BE2C (cell line): Measurements from ENCODE around the gene WDR91.

Experiments used
- DNase-seq: peaks from one replicate; pipeline ENCODE4 v3.0.0-alpha.2; 2020
- H3K27me3 ChIP-seq: fragments of 250-450 bp; sonication (Bioruptor Pico); 2 replicates; pipeline ENCODE4 v1.5.1; 2020; ENCODE audit warnings: mild to moderate bottlenecking
- H3K36me3 ChIP-seq: fragments of 250-450 bp; sonication (Bioruptor Pico); 2 replicates; pipeline ENCODE4 v1.5.1; 2020; ENCODE audit warnings: mild to moderate bottlenecking
- H3K4me1 ChIP-seq: fragments of 250-450 bp; sonication (Bioruptor Pico); 2 replicates; pipeline ENCODE4 v1.5.1; 2020
- H3K4me3 ChIP-seq: 2 replicates; pipeline ENCODE4 v1.5.1; 2011; ENCODE audit warnings: low read depth, low read length
- H3K9me3 ChIP-seq: fragments of 250-450 bp; sonication (Bioruptor Pico); 2 replicates; pipeline ENCODE4 v1.5.1; 2020
- TF ChIP-seq, protein P1 (sequence below): IDR thresholded peaks from 2 replicates; pipeline ENCODE4 v1.5.1; 2012; ENCODE audit warnings: mild to moderate bottlenecking, low read depth, low read length

WDR91 gene

GRCh38 chr7:135253851-135254771, 42.8 kb upstream of the WDR91 start:
- peak; percentile 25 for DNase-seq
- no peak overlapping the region for H3K4me3 ChIP-seq
- H3K9me3 ChIP-seq, result no peaks in the 10 kb centered on the region
- TF ChIP-seq, protein P1, sequence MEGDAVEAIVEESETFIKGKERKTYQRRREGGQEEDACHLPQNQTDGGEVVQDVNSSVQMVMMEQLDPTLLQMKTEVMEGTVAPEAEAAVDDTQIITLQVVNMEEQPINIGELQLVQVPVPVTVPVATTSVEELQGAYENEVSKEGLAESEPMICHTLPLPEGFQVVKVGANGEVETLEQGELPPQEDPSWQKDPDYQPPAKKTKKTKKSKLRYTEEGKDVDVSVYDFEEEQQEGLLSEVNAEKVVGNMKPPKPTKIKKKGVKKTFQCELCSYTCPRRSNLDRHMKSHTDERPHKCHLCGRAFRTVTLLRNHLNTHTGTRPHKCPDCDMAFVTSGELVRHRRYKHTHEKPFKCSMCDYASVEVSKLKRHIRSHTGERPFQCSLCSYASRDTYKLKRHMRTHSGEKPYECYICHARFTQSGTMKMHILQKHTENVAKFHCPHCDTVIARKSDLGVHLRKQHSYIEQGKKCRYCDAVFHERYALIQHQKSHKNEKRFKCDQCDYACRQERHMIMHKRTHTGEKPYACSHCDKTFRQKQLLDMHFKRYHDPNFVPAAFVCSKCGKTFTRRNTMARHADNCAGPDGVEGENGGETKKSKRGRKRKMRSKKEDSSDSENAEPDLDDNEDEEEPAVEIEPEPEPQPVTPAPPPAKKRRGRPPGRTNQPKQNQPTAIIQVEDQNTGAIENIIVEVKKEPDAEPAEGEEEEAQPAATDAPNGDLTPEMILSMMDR, result no peak
- H3K36me3 ChIP-seq, result no peaks in the 10 kb centered on the region
- peaks cover 5% of the 10 kb centered on the region; the same call in 1 of the 2 replicates for H3K4me1 ChIP-seq
- no peaks in the 10 kb centered on the region for H3K27me3 ChIP-seq

- no peak for DNase-seq
- H3K27me3 ChIP-seq, result no peaks in the 10 kb centered on the region
- no peaks in the 10 kb centered on the region for H3K9me3 ChIP-seq
- no peaks in the 10 kb centered on the region for H3K36me3 ChIP-seq
- TF ChIP-seq, protein P1, result no peak
- H3K4me1 ChIP-seq, result peaks cover 5% of the 10 kb centered on the region; the same call in 1 of the 2 replicates
- H3K4me3 ChIP-seq, result no peak overlapping the region
Measured at GRCh38 chr7:135251496-135252391, 40.4 kb upstream of the WDR91 start.

DNA sequence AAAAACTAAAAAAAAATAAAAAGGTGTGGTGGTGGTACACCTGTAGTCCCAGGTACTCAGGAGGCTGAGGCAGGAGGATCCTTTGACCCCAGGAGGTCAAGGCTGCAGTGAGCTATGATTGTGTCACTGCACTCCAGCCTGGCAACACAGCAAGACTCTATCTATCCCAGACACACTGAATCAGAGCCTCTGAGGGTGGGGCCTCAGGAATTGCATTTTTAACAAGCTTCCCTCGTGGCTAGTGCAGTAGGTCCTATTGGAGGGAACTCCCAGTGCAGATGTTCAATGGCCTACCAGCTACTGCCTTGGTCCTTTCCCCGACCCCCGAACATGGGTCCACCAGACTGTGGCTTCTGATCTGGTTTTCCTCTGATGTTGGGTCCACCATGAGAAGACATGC, 37.2 kb upstream of the WDR91 start:
- DNase-seq, result no peak
- Histone ChIP-seq H3K36me3 (no peaks in the 10 kb centered on the region), H3K4me1 (no peaks in the 10 kb centered on the region), H3K9me3 (no peaks in the 10 kb centered on the region), H3K4me3 (no peak overlapping the region), H3K27me3 (no peaks in the 10 kb centered on the region)
- TF ChIP-seq, protein P1, result no peak

DNA sequence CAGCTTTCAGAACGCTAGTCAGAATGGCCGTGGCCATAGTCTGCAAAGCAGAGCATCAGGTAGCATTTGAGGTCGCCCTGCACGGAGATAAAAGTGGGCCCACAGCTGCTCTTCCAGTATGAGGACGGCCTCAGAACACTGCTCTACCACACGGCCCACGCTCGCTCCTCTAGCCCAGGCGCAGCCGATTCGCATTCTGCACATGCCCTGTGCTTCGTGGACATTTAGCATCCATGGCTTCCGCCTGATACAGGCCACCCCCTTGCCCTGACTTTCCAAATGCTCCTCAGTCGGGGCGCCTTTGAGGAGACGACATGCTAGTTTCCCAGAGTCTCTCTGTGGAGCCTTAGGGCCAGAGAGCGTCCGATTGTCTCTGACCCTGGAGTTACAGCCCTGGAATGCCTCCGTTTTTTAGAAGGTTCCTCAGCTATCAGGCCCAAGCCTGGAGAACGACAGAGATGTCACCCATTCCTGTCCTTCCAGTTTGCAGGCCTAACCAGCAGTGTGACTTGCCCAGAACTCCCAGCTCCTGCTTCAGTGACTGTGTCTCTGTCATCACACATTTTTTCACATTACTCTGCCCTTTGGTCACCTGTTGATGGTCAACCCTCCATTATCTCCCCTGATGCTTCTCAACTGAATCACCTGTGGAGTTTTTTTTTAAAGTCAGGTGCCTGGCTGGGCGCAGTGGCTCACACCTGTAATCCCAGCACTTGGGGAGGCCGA, 36.6 kb upstream of the WDR91 start:
- H3K4me1 ChIP-seq, result no peaks in the 10 kb centered on the region
- DNase-seq, result no peak
- TF ChIP-seq, protein P1, result no peak
- no peaks in the 10 kb centered on the region for H3K36me3 ChIP-seq
- no peaks in the 10 kb centered on the region for H3K9me3 ChIP-seq
- no peak overlapping the region for H3K4me3 ChIP-seq
- no peaks in the 10 kb centered on the region for H3K27me3 ChIP-seq

- TF ChIP-seq, protein P1, result no peak
- Histone ChIP-seq H3K9me3 (no peaks in the 10 kb centered on the region), H3K27me3 (no peaks in the 10 kb centered on the region), H3K4me1 (no peaks in the 10 kb centered on the region), H3K36me3 (no peaks in the 10 kb centered on the region), H3K4me3 (no peak overlapping the region)
- no peak for DNase-seq
Measured at GRCh38 chr7:135246191-135246825, 35.0 kb upstream of the WDR91 start.
